Progenitor cell of endocrine pancreas (in vitro differentiated cells): Measurements from ENCODE around the gene OSBPL6. TPM values are rescaled to one million over a fixed set of nuclear protein-coding genes. Genes with fewer than 3 reads are reported as not detected.

Experiments
- DNase-seq: peaks from one replicate; pipeline ENCODE4 v3.0.0; 2021; ENCODE audit warnings: low spot score; ENCODE audit not compliant: unreplicated experiment
- H3K27ac Mint-ChIP-seq: 2 replicates; pipeline ENCODE4 v1.8.0; 2021; ENCODE audit warnings: mild to moderate bottlenecking, moderate library complexity, mixed read lengths
- H3K27me3 Mint-ChIP-seq: 2 replicates; pipeline ENCODE4 v1.8.0; 2021; ENCODE audit warnings: mixed read lengths
- H3K36me3 Mint-ChIP-seq: 2 replicates; pipeline ENCODE4 v1.8.0; 2022; ENCODE audit warnings: mixed read lengths; ENCODE audit not compliant: insufficient read depth
- H3K4me1 Mint-ChIP-seq: 2 replicates; pipeline ENCODE4 v1.8.0; 2021; ENCODE audit warnings: low read depth, mixed read lengths
- H3K4me3 Mint-ChIP-seq: 2 replicates; pipeline ENCODE4 v1.8.0; 2021; ENCODE audit warnings: low read depth, mild to moderate bottlenecking, moderate library complexity, mixed read lengths
- H3K9me3 Mint-ChIP-seq: 2 replicates; pipeline ENCODE4 v1.8.0; 2021; ENCODE audit warnings: low read depth, mixed read lengths
- CTCF ChIP-seq: fragments of 200-600 bp; sonication (generic); IDR thresholded peaks from one replicate; pipeline ENCODE4 v1.5.0; 2021; ENCODE audit warnings: antibody characterized with exemption, mild to moderate bottlenecking; ENCODE audit not compliant: unreplicated experiment
- total RNA-seq: library from RNA; stranded (reverse); gene quantifications from 2 replicates; pipeline ENCODE4 v1.2.1, GENCODE V29; 2021

Gene OSBPL6
- total RNA-seq, 1 donor from 2014 or later: 2.4 TPM

- no peak for DNase-seq
- H3K4me3 Mint-ChIP-seq: no peak overlapping the region
- H3K4me1 Mint-ChIP-seq: peaks cover 9% of the 10 kb centered on the region
- H3K36me3 Mint-ChIP-seq: no peaks in the 10 kb centered on the region
- H3K9me3 Mint-ChIP-seq: no peaks in the 10 kb centered on the region
- H3K27ac Mint-ChIP-seq: no peak overlapping the region
- H3K27me3 Mint-ChIP-seq: no peaks in the 10 kb centered on the region
- no peak for TF ChIP-seq CTCF
These were observed 136.1 kb downstream of the OSBPL6 start for GRCh38 chr2:178330175-178331017.

- Mint-ChIP-seq H3K36me3 (no peaks in the 10 kb centered on the region), H3K4me1 (peaks cover 9% of the 10 kb centered on the region), H3K27me3 (no peaks in the 10 kb centered on the region), H3K9me3 (no peaks in the 10 kb centered on the region), H3K4me3 (no peak overlapping the region), H3K27ac (no peak overlapping the region)
- DNase-seq: no peak
- TF ChIP-seq CTCF: no peak
These were observed 137.4 kb downstream of the OSBPL6 start for GRCh38 chr2:178331474-178332432.

- peaks cover 9% of the 10 kb centered on the region for H3K4me1 Mint-ChIP-seq
- no peak for DNase-seq
- no peaks in the 10 kb centered on the region for H3K36me3 Mint-ChIP-seq
These were observed 139.5 kb downstream of the OSBPL6 start for GRCh38 chr2:178333851-178334250.

GRCh38 chr2:178335230-178335629 is 140.9 kb downstream of the OSBPL6 start:
- no peak for DNase-seq
- H3K27me3 Mint-ChIP-seq: no peaks in the 10 kb centered on the region
- no peaks in the 10 kb centered on the region for H3K9me3 Mint-ChIP-seq
- H3K4me1 Mint-ChIP-seq: peaks cover 9% of the 10 kb centered on the region
- H3K36me3 Mint-ChIP-seq: no peaks in the 10 kb centered on the region
- no peak overlapping the region for H3K4me3 Mint-ChIP-seq
- TF ChIP-seq CTCF: no peak
- no peak overlapping the region for H3K27ac Mint-ChIP-seq

More at GRCh38 chr2:178333851-178334250, 139.5 kb downstream of the OSBPL6 start:
- no peak overlapping the region for H3K27ac Mint-ChIP-seq
- H3K9me3 Mint-ChIP-seq: no peaks in the 10 kb centered on the region
- no peak overlapping the region for H3K4me3 Mint-ChIP-seq
- TF ChIP-seq CTCF: no peak
- no peaks in the 10 kb centered on the region for H3K27me3 Mint-ChIP-seq

GRCh38 chr2:178344121-178344520 is 149.8 kb downstream of the OSBPL6 start:
- TF ChIP-seq CTCF: no peak
- H3K36me3 Mint-ChIP-seq: no peaks in the 10 kb centered on the region
- no peak for DNase-seq
- H3K27me3 Mint-ChIP-seq: no peaks in the 10 kb centered on the region
- H3K27ac Mint-ChIP-seq: no peak overlapping the region
- H3K9me3 Mint-ChIP-seq: no peaks in the 10 kb centered on the region
- peaks cover 5% of the 10 kb centered on the region for H3K4me1 Mint-ChIP-seq
- H3K4me3 Mint-ChIP-seq: no peak overlapping the region
